DND-41 (cell line): ENCODE measurements around the gene PDCD10.

Experiments
- EZH2 ChIP-seq: IDR thresholded peaks from 3 replicates; pipeline ENCODE4 v1.6.1; 2012; ENCODE audit warnings: borderline replicate concordance, low read depth, mild to moderate bottlenecking, moderate library complexity, low read length, inconsistent platforms; ENCODE audit not compliant: severe bottlenecking
- TF ChIP-seq, protein P1 (sequence below): IDR thresholded peaks from 2 replicates; pipeline ENCODE4 v1.5.1; 2012; ENCODE audit warnings: borderline replicate concordance, low read length, moderate library complexity, mild to moderate bottlenecking; ENCODE audit not compliant: poor library complexity, severe bottlenecking; ENCODE audit errors: extremely low read depth

DNA sequence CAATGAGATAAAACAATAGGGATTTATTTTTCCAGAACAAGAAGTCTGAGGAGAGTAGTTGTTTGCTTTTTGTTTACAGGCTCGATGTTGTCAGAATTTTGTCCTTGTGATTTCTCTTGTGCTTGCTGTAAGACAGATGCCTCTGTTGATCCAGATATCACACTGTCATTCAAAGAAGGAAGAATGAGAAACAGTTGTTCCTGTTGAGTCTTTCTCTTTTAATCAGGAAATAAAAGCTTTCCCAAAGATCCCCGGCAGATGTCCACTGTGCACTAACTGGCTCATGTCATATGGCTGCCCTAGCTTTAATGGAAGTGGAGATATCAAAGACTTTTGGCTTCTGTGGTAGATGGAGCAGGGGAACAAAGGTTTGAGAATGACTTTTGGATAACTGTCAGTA lies 7.6 kb upstream of the PDCD10 start:
- TF ChIP-seq, protein P1, sequence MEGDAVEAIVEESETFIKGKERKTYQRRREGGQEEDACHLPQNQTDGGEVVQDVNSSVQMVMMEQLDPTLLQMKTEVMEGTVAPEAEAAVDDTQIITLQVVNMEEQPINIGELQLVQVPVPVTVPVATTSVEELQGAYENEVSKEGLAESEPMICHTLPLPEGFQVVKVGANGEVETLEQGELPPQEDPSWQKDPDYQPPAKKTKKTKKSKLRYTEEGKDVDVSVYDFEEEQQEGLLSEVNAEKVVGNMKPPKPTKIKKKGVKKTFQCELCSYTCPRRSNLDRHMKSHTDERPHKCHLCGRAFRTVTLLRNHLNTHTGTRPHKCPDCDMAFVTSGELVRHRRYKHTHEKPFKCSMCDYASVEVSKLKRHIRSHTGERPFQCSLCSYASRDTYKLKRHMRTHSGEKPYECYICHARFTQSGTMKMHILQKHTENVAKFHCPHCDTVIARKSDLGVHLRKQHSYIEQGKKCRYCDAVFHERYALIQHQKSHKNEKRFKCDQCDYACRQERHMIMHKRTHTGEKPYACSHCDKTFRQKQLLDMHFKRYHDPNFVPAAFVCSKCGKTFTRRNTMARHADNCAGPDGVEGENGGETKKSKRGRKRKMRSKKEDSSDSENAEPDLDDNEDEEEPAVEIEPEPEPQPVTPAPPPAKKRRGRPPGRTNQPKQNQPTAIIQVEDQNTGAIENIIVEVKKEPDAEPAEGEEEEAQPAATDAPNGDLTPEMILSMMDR, result no peak
- no peak for TF ChIP-seq EZH2
